H1 (cell line): ENCODE measurements around the gene NPHP4. TPM values are rescaled to one million over a fixed set of nuclear protein-coding genes. Genes with fewer than 3 reads are reported as not detected.

ENCODE experiments used
- CTCF ChIA-PET: fragments of 300-600 bp; sonication (Branson Sonifier 250); formaldehyde crosslinking; loops from one replicate; lab custom pipeline; 2021; ENCODE audit not compliant: partially characterized antibody; lab: Charles Lee
- POLR2A ChIA-PET: fragments of 300-600 bp; sonication (Branson Sonifier 250); formaldehyde crosslinking; loops from one replicate; lab custom pipeline; 2021; ENCODE audit warnings: inconsistent platforms; ENCODE audit not compliant: partially characterized antibody; lab: Charles Lee
- DNase-seq, 2 experiments: peaks; one replicate each; pipeline versions ENCODE4 v3.0.0 to v3.0.0-alpha.2; 2010 to 2022; ENCODE audit warnings: low spot score in 2 of 2, low read depth in 1 of 2, mixed read lengths in 1 of 2
- FAIRE-seq: peaks from 2 replicates; lab custom pipeline; 2011; peaks lifted over from hg19 to GRCh38; lab: Jason Lieb, UNC
- H2AFZ ChIP-seq: 2 replicates; pipeline ENCODE4 v1.8.1; 2012; ENCODE audit warnings: low read length, inconsistent platforms
- H2AK5ac ChIP-seq: 2 replicates; pipeline ENCODE4 v1.6.1; 2013; ENCODE audit warnings: low read depth, low read length
- H2BK120ac ChIP-seq: replicated peaks from 2 replicates; pipeline ENCODE3; 2013; ENCODE audit warnings: low read depth, low read length, inconsistent platforms
- H2BK12ac ChIP-seq: 2 replicates; pipeline ENCODE4 v1.6.1; 2013; ENCODE audit warnings: low read depth, low read length
- H2BK15ac ChIP-seq: 2 replicates; pipeline ENCODE4 v1.6.1; 2013; ENCODE audit warnings: low read length
- H2BK20ac ChIP-seq: 2 replicates; pipeline ENCODE4 v1.6.1; 2013; ENCODE audit warnings: low read length
- H2BK5ac ChIP-seq: 2 replicates; pipeline ENCODE4 v1.6.1; 2013; ENCODE audit warnings: low read depth, low read length
- H3K14ac ChIP-seq: 2 replicates; pipeline ENCODE4 v1.6.1; 2013; ENCODE audit warnings: inconsistent platforms; ENCODE audit not compliant: insufficient read length
- H3K18ac ChIP-seq: 2 replicates; pipeline ENCODE4 v1.6.1; 2013; ENCODE audit warnings: low read length; ENCODE audit errors: extremely low read depth
- H3K23ac ChIP-seq: 2 replicates; pipeline ENCODE4 v1.6.1; 2013; ENCODE audit warnings: inconsistent platforms; ENCODE audit not compliant: insufficient read length
- H3K23me2 ChIP-seq: 2 replicates; pipeline ENCODE4 v1.6.1; 2013; ENCODE audit warnings: low read depth, low read length
- H3K27ac ChIP-seq: 2 replicates; pipeline ENCODE4 v1.6.1; 2011; ENCODE audit warnings: low read depth, low read length, inconsistent platforms
- H3K27me3 ChIP-seq, 4 experiments: replicated peaks in 1 of 4; 1 replicate in 1 of 4; 2 replicates in 3 of 4; pipeline versions ENCODE4 v1.6.1 to v1.8.1; 2011 to 2013; ENCODE audit warnings: low read length in 3 of 4, mild to moderate bottlenecking in 3 of 4, inconsistent platforms in 2 of 4, mixed read lengths in 2 of 4, moderate library complexity in 1 of 4; ENCODE audit not compliant: control insufficient read depth in 3 of 4, insufficient read depth in 3 of 4; ENCODE audit errors: extremely low read depth in 1 of 4
- H3K36me3 ChIP-seq, 4 experiments: 2 replicates each; pipeline versions ENCODE4 v1.6.1 to v1.8.1; 2011 to 2013; ENCODE audit warnings: mild to moderate bottlenecking in 4 of 4, low read length in 3 of 4, moderate library complexity in 2 of 4, control low read depth in 1 of 4, inconsistent platforms in 1 of 4; ENCODE audit not compliant: insufficient read depth in 4 of 4, control insufficient read depth in 2 of 4
- H3K4ac ChIP-seq: replicated peaks from 2 replicates; pipeline ENCODE3; 2013; ENCODE audit warnings: low read length, low read depth, mixed read lengths, inconsistent platforms; ENCODE audit not compliant: insufficient read length
- H3K4me1 ChIP-seq, 4 experiments: replicated peaks in 1 of 4; 1 replicate in 1 of 4; 2 replicates in 3 of 4; pipeline versions ENCODE4 v1.6.1 to v1.8.1; 2011 to 2013; ENCODE audit warnings: low read length in 3 of 4, inconsistent platforms in 2 of 4, mixed read lengths in 1 of 4; ENCODE audit not compliant: insufficient read depth in 4 of 4, control insufficient read depth in 3 of 4
- H3K4me2 ChIP-seq, 2 experiments: 2 replicates each; pipeline versions ENCODE4 v1.6.1 to v1.8.1; 2011 to 2013; ENCODE audit warnings: low read depth in 2 of 2, low read length in 2 of 2, control low read depth in 1 of 2, inconsistent platforms in 1 of 2, mild to moderate bottlenecking in 1 of 2; ENCODE audit not compliant: insufficient read depth in 1 of 2
- H3K4me3 ChIP-seq, 4 experiments: fragments of 200-600, 300-600 bp in 1 of 4; sonication (generic), shearing (Covaris generic), sonication (Bioruptor Twin) in 1 of 4; 2 replicates each; pipeline versions ENCODE4 v1.5.1 to v1.8.1; 2011 to 2016; ENCODE audit warnings: low read length in 4 of 4, low read depth in 3 of 4, control low read depth in 2 of 4, inconsistent platforms in 2 of 4, mild to moderate bottlenecking in 2 of 4, mixed read lengths in 1 of 4, moderate library complexity in 1 of 4; ENCODE audit not compliant: insufficient read depth in 2 of 4; ENCODE audit errors: extremely low read depth in 1 of 4
- H3K56ac ChIP-seq: replicated peaks from 2 replicates; pipeline ENCODE3; 2013; ENCODE audit warnings: low read depth, mild to moderate bottlenecking, mixed read lengths, low read length, inconsistent platforms; ENCODE audit not compliant: insufficient read length
- H3K79me1 ChIP-seq: 2 replicates; pipeline ENCODE4 v1.6.1; 2013; ENCODE audit warnings: low read depth, low read length, control low read depth
- H3K79me2 ChIP-seq, 2 experiments: 2 replicates each; pipeline versions ENCODE4 v1.6.1 to v1.8.1; 2012 to 2013; ENCODE audit warnings: low read length in 2 of 2, mild to moderate bottlenecking in 2 of 2, inconsistent platforms in 1 of 2; ENCODE audit not compliant: insufficient read depth in 2 of 2, control insufficient read depth in 1 of 2
- H3K9ac ChIP-seq, 4 experiments: replicated peaks in 1 of 4; 1 replicate in 1 of 4; 2 replicates in 3 of 4; pipeline versions ENCODE4 v1.6.1 to v1.8.1; 2011 to 2013; ENCODE audit warnings: low read depth in 3 of 4, low read length in 3 of 4, control low read depth in 2 of 4, mild to moderate bottlenecking in 2 of 4, moderate library complexity in 2 of 4, inconsistent platforms in 1 of 4; ENCODE audit errors: extremely low read depth in 1 of 4
- H3K9me3 ChIP-seq, 2 experiments: 2 replicates each; pipeline versions ENCODE4 v1.6.1 to v1.8.1; 2012 to 2013; ENCODE audit warnings: mild to moderate bottlenecking in 2 of 2, moderate library complexity in 2 of 2, control low read depth in 1 of 2, inconsistent platforms in 1 of 2, low read depth in 1 of 2, low read length in 1 of 2, mixed read lengths in 1 of 2; ENCODE audit not compliant: insufficient read depth in 2 of 2
- H4K20me1 ChIP-seq, 2 experiments: replicated peaks in 1 of 2; 2 replicates each; pipeline versions ENCODE3 to v1.8.1; 2011 to 2013; ENCODE audit warnings: inconsistent platforms in 2 of 2, low read length in 2 of 2, mild to moderate bottlenecking in 1 of 2; ENCODE audit not compliant: insufficient read depth in 2 of 2, control insufficient read depth in 1 of 2
- H4K5ac ChIP-seq: 2 replicates; pipeline ENCODE4 v1.6.1; 2013; ENCODE audit warnings: low read length, low read depth, mixed read lengths, inconsistent platforms; ENCODE audit not compliant: insufficient read length
- H4K8ac ChIP-seq: 2 replicates; pipeline ENCODE4 v1.8.0; 2013; ENCODE audit warnings: mild to moderate bottlenecking, moderate library complexity, low read length, inconsistent platforms; ENCODE audit not compliant: insufficient read depth; ENCODE audit errors: extremely low read depth
- H4K91ac ChIP-seq: replicated peaks from 2 replicates; pipeline ENCODE3; 2013; ENCODE audit warnings: low read length, mixed read lengths, inconsistent platforms; ENCODE audit not compliant: insufficient read length
- EZH2 ChIP-seq: fragments of 200-600 bp; sonication (generic); IDR thresholded peaks from 2 replicates; pipeline ENCODE4 v1.7.1; 2012; ENCODE audit warnings: low read depth, mild to moderate bottlenecking, moderate library complexity, low read length, inconsistent platforms; ENCODE audit not compliant: severe bottlenecking
- HDAC6 ChIP-seq: IDR thresholded peaks from one replicate; pipeline ENCODE4 v1.7.1; 2012; ENCODE audit warnings: low read depth, mild to moderate bottlenecking, inconsistent platforms, low read length, moderate library complexity
- TAF1 ChIP-seq: IDR thresholded peaks from 2 replicates; pipeline ENCODE4 v1.6.1; 2011; ENCODE audit warnings: mild to moderate bottlenecking, low read depth, low read length
- TCF12 ChIP-seq: IDR thresholded peaks from 2 replicates; pipeline ENCODE4 v1.6.1; 2011; ENCODE audit warnings: low read depth, mild to moderate bottlenecking, low read length
- WGBS, 2 experiments: shearing (Covaris generic) in 1 of 2; methylation state at CpG; one replicate each; pipeline versions ENCODE4 v1.1.6 to v1.1.7; 2013 to 2015; ENCODE audit warnings: low lambda C conversion rate in 2 of 2, mixed read lengths in 2 of 2, inconsistent platforms in 1 of 2, low coverage in 1 of 2, missing lambda C conversion rate in 1 of 2; ENCODE audit not compliant: insufficient replicate concordance in 2 of 2, insufficient coverage in 1 of 2, insufficient read length in 1 of 2; ENCODE audit errors: extremely low coverage in 1 of 2, missing lambda C conversion rate in 1 of 2; 5-methylcytosine and 5-hydroxymethylcytosine counted together
- polyA plus RNA-seq, 7 experiments: library from polyadenylated mRNA; depleted of rRNA in 3 of 7; stranded (reverse) in 5 of 7; unstranded in 2 of 7; fragments of >200 nt in 5 of 7; fragments of 200-250 nt in 2 of 7; gene quantifications; 1 replicate in 5 of 7; 2 replicates in 1 of 7; 4 replicates in 1 of 7; pipeline versions ENCODE4 v1.2.1 to v1.2.3, GENCODE V29; 2011 to 2013; ENCODE audit warnings: missing spikeins in 2 of 7, mixed read lengths in 2 of 7
- total RNA-seq: library from RNA; stranded (reverse); fragmentation: NEBNext Ultra II Directional; extraction: Animal tissue kit (Norgen Biotek cat#: 25700); gene quantifications from 2 replicates; pipeline ENCODE4 v1.2.1, GENCODE V29; 2021
- TF ChIP-seq, protein P1 (sequence below), 3 experiments: IDR thresholded peaks; 1 replicate in 2 of 3; 2 replicates in 1 of 3; pipeline versions ENCODE4 v1.5.1 to v1.6.1; 2011; ENCODE audit warnings: low read length in 3 of 3, mild to moderate bottlenecking in 3 of 3, inconsistent platforms in 2 of 3, low read depth in 1 of 3, moderate library complexity in 1 of 3; ENCODE audit not compliant: insufficient read depth in 1 of 3; ENCODE audit errors: control extremely low read depth in 1 of 3

The NPHP4 gene
- total and polyA plus RNA-seq, 2 of the 8 experiments (the other 6 are each of a cell fraction or from before 2014, with no cell fraction given): 5.8 to 14.0 TPM

GRCh38 chr1:6002714-6003501 is 10.7 kb upstream of the NPHP4 start:
- Histone ChIP-seq H3K4ac (no peak overlapping the region), H3K4me2 (no peak overlapping the region), H3K23ac (no peak overlapping the region), H3K9ac (no peak overlapping the region), H4K5ac (no peak overlapping the region), H3K27me3 (no peaks in the 10 kb centered on the region), H3K23me2 (no peaks in the 10 kb centered on the region), H2AK5ac (peak overlapping the region; percentile 8; the same call in 1 of the 2 replicates), H3K79me2 (no peaks in the 10 kb centered on the region), H2BK120ac (no peak overlapping the region), H4K20me1 (peaks cover 0 to under 1% of the 10 kb centered on the region in 2 experiments), H4K8ac (no peak overlapping the region), H3K56ac (no peak overlapping the region), H3K14ac (no peak overlapping the region), H3K4me3 (no peak overlapping the region), H3K27ac (no peak overlapping the region), H2AFZ (no peak overlapping the region), H2BK12ac (no peak overlapping the region), H3K4me1 (peaks cover 0 to 6% (median 4%) of the 10 kb centered on the region in 4 experiments; a peak in 4 of 7 replicates), H2BK5ac (no peak overlapping the region), H2BK20ac (no peak overlapping the region), H3K36me3 (no peaks in the 10 kb centered on the region), H3K79me1 (no peaks in the 10 kb centered on the region), H4K91ac (no peak overlapping the region), H3K18ac (peak overlapping the region; percentile 87), H2BK15ac (0 out of 2 replicates have a peak overlapping the region, but pooled peaks have one; percentile 29), H3K9me3 (no peaks in the 10 kb centered on the region)
- ChIA-PET POLR2A (interaction anchor here (1.5 to 1.9 kb wide), 2 partner anchors 9 to 16 kb away, joined by 3 to 5 read pairs; no protein-coding TSS in a partner anchor), CTCF (interaction anchor here (0.5 to 2.2 kb wide), 10 partner anchors 8 to 747 kb away, joined by 3 to 8 read pairs (median 3); no protein-coding TSS in a partner anchor)
- TF ChIP-seq, protein P1, sequence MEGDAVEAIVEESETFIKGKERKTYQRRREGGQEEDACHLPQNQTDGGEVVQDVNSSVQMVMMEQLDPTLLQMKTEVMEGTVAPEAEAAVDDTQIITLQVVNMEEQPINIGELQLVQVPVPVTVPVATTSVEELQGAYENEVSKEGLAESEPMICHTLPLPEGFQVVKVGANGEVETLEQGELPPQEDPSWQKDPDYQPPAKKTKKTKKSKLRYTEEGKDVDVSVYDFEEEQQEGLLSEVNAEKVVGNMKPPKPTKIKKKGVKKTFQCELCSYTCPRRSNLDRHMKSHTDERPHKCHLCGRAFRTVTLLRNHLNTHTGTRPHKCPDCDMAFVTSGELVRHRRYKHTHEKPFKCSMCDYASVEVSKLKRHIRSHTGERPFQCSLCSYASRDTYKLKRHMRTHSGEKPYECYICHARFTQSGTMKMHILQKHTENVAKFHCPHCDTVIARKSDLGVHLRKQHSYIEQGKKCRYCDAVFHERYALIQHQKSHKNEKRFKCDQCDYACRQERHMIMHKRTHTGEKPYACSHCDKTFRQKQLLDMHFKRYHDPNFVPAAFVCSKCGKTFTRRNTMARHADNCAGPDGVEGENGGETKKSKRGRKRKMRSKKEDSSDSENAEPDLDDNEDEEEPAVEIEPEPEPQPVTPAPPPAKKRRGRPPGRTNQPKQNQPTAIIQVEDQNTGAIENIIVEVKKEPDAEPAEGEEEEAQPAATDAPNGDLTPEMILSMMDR (IDR thresholded peaks at IDR 0.05; ENCODE audit: control extremely low read depth in 1 of 3, insufficient read depth in 1 of 3, low read depth in 1 of 3, low read length in 3 of 3): 0 out of 4 replicates have a peak, but pooled peaks of 1 of the 3 experiments have one; percentile 8
- TF ChIP-seq TCF12: no peak
- TF ChIP-seq HDAC6: no peak
- no peak for TF ChIP-seq EZH2
- TF ChIP-seq TAF1: no peak
- FAIRE-seq (no peak), DNase-seq (peak in 1 of 2 experiments; percentile 51)
- 78% methylated on average over 25 of the region's 33 CpGs; no CpG with 5 or more reads in 1 of the 2 experiments for WGBS, 2 experiments
